Right lobe of liver (tissue), 6 donors: Measurements from ENCODE around the gene RARB. TPM values are rescaled to one million over a fixed set of nuclear protein-coding genes. Genes with fewer than 3 reads are reported as not detected.

Experiments used
- ATAC-seq, 4 donors: fragments of 200-7000 bp; cut with Tn5 transposase; one replicate each; pipeline ENCODE4 v1.9.1; 2020; ENCODE audit warnings: mild to moderate bottlenecking in 4 of 4, moderate library complexity in 4 of 4
- DNase-seq, 3 donors: peaks; one replicate each; pipeline ENCODE4 v3.0.0-alpha.2; 2020
- H3K27ac ChIP-seq, 3 donors: fragments of 200-600 bp; one replicate each; pipeline ENCODE4 v1.8.0; 2022
- H3K27me3 ChIP-seq, 2 donors: fragments of 200-600 bp; one replicate each; pipeline ENCODE4 v1.8.0; 2022
- H3K36me3 ChIP-seq, 4 donors: fragments of 200-600 bp; sonication (generic) in 1 of 4; one replicate each; pipeline versions ENCODE4 v1.5.1 to v1.8.0; 2017 to 2022; ENCODE audit warnings: control low read depth in 1 of 4
- H3K4me1 ChIP-seq, 4 donors: fragments of 200-600 bp; sonication (generic) in 1 of 4; one replicate each; pipeline versions ENCODE4 v1.5.1 to v1.8.0; 2017 to 2022; ENCODE audit warnings: control low read depth in 1 of 4
- H3K4me3 ChIP-seq, 3 donors: fragments of 200-600 bp; one replicate each; pipeline ENCODE4 v1.8.0; 2022
- H3K9me3 ChIP-seq, 4 donors: fragments of 200-600 bp; sonication (generic) in 1 of 4; one replicate each; pipeline versions ENCODE4 v1.5.1 to v1.8.0; 2017 to 2022; ENCODE audit warnings: control low read depth in 1 of 4
- POLR2A ChIP-seq: fragments of 450-650 bp; IDR thresholded peaks from one replicate; pipeline ENCODE4 v1.6.1; 2017; ENCODE audit warnings: antibody characterized with exemption, mild to moderate bottlenecking
- WGBS: methylation state at CpG from one replicate; pipeline ENCODE4 v1.1.6; 2018; ENCODE audit warnings: low coverage, low lambda C conversion rate; ENCODE audit not compliant: insufficient coverage; ENCODE audit errors: missing lambda C conversion rate; 5-methylcytosine and 5-hydroxymethylcytosine counted together
- intact Hi-C, 2 donors: fragments of 100-400 bp; cut with DNase I; formaldehyde crosslinking; loops; one replicate each; pipeline versions ENCODE4 v1.11.2 to v1.14.1; 2022
- total RNA-seq, 6 experiments: library from RNA; depleted of rRNA in 2 of 6; stranded (reverse); fragments of >200 nt in 2 of 6; fragmentation: NEBNext Ultra II Directional in 3 of 6; extraction: Animal tissue kit (Norgen Biotek cat#: 25700) in 3 of 6; gene quantifications; one replicate each; pipeline versions ENCODE4 v1.1.0 to v1.2.4, GENCODE V29; 2016 to 2023
- TF ChIP-seq, protein P1 (sequence below), 4 donors: fragments of 200-600 bp in 3 of 4; fragments of 450-650 bp in 1 of 4; IDR thresholded peaks; one replicate each; pipeline versions ENCODE4 v1.5.1 to v1.8.0; 2016 to 2022; ENCODE audit warnings: antibody characterized with exemption in 4 of 4, mild to moderate bottlenecking in 2 of 4
- donor health status: DM: no; HTN: yes; CAD: no.
- donor health status: DM: no; HTN: no; CAD: no.
- donor health status: DM: no; HTN: no; CAD: no.
- donor health status: DM: no; HTN: yes; CAD: no.
- donor health status: DM: no; HTN: yes; CAD: no.

Gene RARB
- total RNA-seq, 6 experiments from 2014 or later = 1.2 to 2.8 (median 2.1) TPM

DNA sequence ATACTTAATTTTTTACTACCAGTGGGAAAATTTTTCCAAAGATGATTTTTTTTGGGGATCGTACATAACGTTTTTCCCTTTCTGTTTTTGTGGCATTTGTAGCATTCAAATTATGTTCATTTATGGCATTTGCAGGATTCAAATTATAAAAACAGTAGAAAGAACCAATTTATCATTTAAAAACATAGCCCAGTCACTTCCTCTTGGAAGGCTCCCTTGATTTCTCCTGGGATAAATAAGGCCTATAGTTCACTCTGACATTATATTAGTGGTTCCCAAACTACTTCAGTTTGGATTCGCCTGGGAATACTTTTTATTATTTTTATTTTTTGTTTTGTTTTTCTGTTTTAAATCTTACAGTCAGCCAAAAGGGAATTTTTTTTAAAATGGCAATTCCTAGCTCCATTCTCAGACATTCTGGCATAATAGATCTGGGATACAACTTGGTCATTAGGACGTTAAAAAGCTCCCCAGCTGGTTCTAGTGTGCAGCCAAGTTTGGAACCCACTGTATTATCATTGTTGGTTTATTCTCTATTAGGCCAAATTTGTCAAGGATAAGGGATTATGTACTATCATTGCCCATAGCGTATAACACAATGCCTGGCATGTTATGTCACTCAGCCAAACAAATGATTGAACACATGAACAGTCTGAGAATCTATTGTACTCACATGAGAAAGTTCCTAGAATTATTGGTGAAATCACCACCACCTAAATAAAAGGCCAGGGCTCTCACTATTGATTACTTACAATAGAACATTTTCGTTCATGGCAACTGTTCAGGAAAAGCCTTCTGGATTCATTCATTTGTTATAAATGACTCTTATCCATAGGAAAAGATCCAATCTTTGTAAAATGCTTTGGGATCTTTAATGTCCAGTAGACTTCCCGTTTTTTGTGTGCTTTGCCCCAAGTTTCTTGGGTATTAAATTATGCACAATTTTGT is 28.9 kb downstream of the RARB start:
- H3K9me3 ChIP-seq = no peaks in the 10 kb centered on the region
- H3K36me3 ChIP-seq = no peaks in the 10 kb centered on the region
- intact Hi-C loops = no loop called here
- H3K27me3 ChIP-seq = no peaks in the 10 kb centered on the region
- no peak overlapping the region for H3K27ac ChIP-seq
- H3K4me3 ChIP-seq = no peak overlapping the region
- ATAC-seq (no peak), DNase-seq (no peak)
- 69% methylated on average over 7 of the region's 7 CpGs for WGBS
- no peak for TF ChIP-seq POLR2A
- TF ChIP-seq, protein P1, sequence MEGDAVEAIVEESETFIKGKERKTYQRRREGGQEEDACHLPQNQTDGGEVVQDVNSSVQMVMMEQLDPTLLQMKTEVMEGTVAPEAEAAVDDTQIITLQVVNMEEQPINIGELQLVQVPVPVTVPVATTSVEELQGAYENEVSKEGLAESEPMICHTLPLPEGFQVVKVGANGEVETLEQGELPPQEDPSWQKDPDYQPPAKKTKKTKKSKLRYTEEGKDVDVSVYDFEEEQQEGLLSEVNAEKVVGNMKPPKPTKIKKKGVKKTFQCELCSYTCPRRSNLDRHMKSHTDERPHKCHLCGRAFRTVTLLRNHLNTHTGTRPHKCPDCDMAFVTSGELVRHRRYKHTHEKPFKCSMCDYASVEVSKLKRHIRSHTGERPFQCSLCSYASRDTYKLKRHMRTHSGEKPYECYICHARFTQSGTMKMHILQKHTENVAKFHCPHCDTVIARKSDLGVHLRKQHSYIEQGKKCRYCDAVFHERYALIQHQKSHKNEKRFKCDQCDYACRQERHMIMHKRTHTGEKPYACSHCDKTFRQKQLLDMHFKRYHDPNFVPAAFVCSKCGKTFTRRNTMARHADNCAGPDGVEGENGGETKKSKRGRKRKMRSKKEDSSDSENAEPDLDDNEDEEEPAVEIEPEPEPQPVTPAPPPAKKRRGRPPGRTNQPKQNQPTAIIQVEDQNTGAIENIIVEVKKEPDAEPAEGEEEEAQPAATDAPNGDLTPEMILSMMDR (IDR thresholded peaks at IDR 0.05) = no peak
- peaks cover 0 to 11% (median 0%) of the 10 kb centered on the region in 4 donors for H3K4me1 ChIP-seq

DNA sequence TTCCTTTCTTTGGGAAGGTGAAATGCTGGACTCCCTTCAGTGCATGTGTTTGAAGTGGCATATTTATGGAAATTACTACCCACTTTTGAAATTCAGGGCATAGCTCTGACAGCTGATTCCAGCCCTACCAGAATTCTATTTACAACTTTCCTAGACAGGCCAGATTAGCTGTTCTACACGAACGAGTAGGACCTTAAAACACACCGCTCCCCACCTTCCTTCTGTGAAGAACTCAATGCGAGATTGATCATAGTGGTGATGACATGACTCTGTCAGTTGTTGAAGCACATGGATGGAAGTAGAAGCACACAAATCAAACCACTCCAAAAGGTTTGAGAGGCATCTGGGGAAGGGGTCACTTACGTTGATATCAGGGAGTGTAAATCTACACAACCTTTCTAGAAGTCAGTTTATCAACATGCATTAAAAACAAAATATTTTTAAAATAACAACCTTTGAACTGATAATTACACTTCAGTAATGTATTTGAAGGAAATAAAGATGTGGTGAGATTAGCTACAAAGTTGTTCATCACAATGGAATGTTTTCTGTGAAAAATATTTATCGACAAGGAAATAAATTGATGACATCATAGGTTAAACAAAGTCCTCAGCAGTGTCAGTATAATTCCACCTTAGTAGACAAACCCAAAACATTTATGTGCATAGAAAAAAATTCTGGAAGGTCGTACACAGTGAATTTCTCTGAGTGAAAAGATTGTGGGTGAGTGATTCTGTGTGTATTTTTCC is 29.8 kb downstream of the RARB start:
- no peak overlapping the region for H3K27ac ChIP-seq
- 75% methylated on average over 7 of the region's 7 CpGs for WGBS
- no peaks in the 10 kb centered on the region for H3K36me3 ChIP-seq
- H3K9me3 ChIP-seq = no peaks in the 10 kb centered on the region
- H3K27me3 ChIP-seq = no peaks in the 10 kb centered on the region
- DNase-seq (no peak), ATAC-seq (peak in 1 of 4 donors; percentile 64)
- H3K4me1 ChIP-seq = peaks cover 0 to 15% (median 0%) of the 10 kb centered on the region in 4 donors
- H3K4me3 ChIP-seq = no peak overlapping the region
- TF ChIP-seq POLR2A = no peak
- TF ChIP-seq, protein P1 (IDR thresholded peaks at IDR 0.05) = no peak
- intact Hi-C loops = no loop called here

DNA sequence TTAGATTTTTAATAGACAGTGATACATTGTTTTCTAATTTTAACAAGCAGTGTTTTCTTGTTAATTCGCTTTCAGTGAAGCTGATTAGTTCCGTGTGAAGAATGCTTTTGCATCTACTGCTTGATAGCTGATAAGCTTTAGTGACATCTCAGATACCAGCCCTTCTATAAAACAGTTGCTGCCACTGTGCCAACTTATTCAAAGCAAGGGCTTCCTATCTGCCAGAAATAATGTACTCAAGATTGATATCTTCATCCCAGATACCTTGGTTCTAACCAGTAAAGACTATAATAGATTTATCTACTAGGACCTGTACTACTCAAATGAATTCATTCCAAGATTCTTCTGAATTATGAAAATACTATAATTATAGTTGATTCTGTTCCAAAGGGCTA is 30.4 kb downstream of the RARB start:
- WGBS = 62% methylated on average over 2 of the region's 2 CpGs
- Histone ChIP-seq H3K36me3 (no peaks in the 10 kb centered on the region), H3K27ac (no peak overlapping the region), H3K27me3 (no peaks in the 10 kb centered on the region), H3K4me1 (peaks cover 0 to 17% (median 0%) of the 10 kb centered on the region in 4 donors), H3K4me3 (no peak overlapping the region), H3K9me3 (no peaks in the 10 kb centered on the region)
- no peak for DNase-seq
- no peak for ATAC-seq
- intact Hi-C loops = no loop called here
- no peak for TF ChIP-seq POLR2A
- TF ChIP-seq, protein P1 (IDR thresholded peaks at IDR 0.05) = no peak

DNA sequence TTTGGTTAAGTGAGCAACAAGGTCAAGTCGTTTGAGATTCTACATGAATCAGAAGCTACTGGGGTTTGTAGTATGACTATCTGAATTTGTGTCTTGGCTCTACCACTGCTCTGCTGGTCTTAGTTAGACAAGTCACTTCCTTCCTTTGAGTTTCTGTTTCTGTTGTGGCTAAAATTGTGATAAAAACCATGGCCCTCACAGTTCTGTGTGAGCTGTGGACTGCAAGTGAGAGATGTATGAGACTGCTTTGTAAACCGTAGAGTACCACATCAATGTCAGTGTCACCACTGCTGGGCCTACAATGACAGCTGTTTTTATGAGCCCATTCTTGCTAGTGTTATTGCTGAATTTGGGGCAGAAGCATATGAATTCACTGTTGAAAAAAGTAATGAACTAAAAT is 32.7 kb downstream of the RARB start:
- ATAC-seq (peak; percentile 33 to 67 (median 46)), DNase-seq (no peak)
- Histone ChIP-seq H3K4me3 (no peak overlapping the region), H3K4me1 (peaks cover 0 to 29% (median 0%) of the 10 kb centered on the region in 4 donors), H3K27ac (no peak overlapping the region), H3K9me3 (no peaks in the 10 kb centered on the region), H3K36me3 (no peaks in the 10 kb centered on the region), H3K27me3 (no peaks in the 10 kb centered on the region)
- intact Hi-C loops = no loop called here
- WGBS = 26% methylated on average over 2 of the region's 2 CpGs
- TF ChIP-seq POLR2A = no peak
- TF ChIP-seq, protein P1 (IDR thresholded peaks at IDR 0.05) = no peak
